NCI-H2227 (cell line): Measurements from ENCODE around the gene SORCS2.
"Not testable (repeated sequence)": the region's sequence is repeated elsewhere in the genome, so short reads cannot be mapped to it uniquely, and the experiment has no call there.

Experiments
- DNase-seq: peaks from one replicate; lab custom pipeline; 2025; ENCODE audit not compliant: unreplicated experiment; lab: John Stamatoyannopoulos, UW

SORCS2 gene

DNA sequence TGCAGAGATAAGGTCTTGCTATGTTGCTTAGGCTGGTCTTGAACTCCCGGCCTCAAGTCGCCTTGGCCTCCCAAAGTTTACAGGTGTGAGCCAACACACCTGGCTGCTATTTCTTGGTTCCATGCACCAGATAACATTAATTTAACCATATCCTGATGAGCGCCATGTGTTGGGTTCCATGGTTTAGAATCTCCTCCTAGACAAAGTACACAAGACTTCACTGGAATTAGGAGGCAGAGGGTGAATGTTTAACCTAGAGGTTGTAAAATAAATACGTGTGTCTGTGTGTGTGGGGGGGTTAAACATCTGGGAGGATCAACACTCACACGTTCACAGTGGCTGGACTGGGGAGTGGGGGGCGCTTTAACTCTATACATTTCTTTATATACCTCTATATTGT is 32.4 kb upstream of the SORCS2 start:
- DNase-seq = no peak

DNA sequence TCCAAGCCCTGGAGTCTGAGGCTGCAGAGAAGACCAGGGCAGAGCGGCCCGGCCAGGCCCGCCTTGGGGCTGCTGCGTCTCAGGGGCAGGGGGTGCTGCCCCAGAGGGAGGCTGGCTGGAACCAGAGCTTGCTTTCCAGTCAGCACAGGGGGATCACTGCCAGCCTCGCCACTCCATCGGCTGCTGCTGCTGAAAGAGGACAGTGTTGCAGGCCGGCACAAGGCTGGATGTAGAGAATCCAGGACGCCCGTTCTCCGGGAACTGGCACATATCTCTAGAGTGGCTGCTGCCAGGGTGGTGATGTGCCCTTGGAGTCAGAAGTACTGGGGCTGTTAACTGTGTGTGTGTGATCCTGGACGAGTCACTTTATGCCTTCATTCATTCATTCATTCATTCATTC is 31.9 kb upstream of the SORCS2 start:
- DNase-seq = no peak

DNA sequence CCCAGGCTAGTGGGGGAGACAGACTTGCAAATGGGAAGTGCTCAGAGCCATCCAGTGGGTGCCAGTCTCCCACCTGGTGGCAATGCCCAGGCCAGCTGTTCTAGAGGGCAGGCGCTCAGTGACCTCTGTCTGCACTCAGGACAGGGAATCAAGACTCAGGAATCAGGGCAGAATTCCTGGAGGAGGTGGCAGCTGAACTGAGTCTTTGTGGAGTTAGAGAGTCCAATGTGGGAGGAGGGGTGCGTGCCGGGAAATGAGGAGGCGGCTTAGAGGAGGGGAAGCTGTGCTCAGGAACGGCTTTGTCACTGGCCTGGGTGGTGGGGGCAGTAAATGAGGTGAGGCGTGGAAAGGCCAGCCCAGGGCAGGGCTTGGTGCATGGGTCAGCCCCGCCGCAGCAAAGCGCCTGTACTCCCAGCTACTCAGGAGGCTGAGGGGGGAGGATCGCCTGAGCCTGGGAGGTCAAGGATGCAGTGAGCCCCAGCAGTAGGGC is 31.3 kb upstream of the SORCS2 start:
- no peak for DNase-seq

DNA sequence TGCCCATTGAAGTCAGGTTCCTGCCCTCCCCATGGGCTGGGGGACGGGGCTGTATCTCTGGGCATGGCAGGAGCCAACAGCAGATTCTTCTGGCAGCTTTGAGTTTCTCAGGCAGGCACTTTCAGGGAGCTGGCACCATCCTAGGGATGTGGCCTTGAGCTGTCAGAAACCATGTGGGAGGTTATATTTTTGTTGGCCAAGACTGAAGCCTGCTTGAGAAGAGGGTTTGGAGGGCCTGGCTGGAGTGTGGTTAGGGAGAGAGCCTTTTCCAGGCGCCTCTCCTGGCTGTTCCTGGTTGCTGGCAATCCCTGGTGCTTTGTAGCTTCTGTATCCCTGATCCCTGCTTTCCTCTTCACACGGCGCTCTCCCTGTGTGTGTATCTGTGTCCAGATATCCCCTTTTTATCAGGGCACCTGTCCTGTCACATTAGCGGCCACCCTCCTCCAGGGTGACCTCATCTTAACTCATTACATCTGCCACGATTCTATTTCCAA is 30.6 kb upstream of the SORCS2 start:
- DNase-seq = no peak

DNA sequence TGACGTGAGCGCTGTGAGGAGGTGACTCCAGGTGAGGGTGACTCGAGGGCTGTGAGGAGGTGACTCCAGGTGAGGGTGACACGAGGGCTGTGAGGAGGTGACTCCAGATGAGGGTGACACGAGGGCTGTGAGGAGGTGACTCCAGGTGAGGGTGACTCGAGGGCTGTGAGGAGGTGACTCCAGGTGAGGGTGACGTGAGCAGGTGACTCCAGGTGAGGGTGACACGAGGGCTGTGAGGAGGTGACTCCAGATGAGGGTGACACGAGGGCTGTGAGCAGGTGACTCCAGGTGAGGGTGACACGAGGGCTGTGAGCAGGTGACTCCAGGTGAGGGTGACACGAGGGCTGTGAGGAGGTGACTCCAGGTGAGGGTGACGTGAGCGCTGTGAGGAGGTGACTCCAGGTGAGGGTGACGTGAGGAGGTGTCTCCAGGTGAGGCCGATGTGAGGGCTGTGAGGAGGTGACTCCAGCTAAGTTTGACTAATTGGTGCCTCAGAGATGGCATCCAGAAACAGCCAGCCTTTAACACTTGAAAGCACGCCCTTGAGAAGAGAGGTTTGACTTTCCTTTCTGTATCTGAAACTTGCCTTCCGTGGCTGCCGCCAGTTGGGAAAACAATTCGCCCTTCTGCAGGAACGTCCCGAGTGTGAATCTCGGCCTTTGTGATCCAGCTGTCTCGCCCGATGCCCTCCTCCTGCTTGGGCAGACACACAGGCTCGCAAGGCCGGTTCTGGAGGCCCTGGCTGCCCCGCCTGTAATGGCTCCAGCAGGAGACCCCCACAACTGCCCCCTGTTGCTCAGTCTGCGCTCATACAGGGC is 27.1 kb upstream of the SORCS2 start:
- not testable (repeated sequence) for DNase-seq

DNA sequence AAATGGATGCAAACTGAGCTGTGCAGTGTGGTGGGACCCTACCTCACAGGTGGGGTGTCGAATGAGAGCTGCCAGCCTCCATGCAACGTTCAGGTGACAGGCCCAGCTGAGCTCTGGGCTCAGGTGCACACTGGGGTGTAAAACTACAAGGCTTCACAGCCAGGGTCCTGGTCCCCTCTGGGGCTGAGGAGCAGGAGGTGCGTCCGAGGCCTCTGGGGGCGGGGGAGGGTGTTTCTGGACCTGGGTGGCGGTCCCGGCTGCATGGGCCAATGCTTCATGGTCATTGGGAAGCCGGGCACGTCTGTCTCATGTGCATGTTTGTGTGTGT is 26.5 kb upstream of the SORCS2 start:
- no peak for DNase-seq

DNA sequence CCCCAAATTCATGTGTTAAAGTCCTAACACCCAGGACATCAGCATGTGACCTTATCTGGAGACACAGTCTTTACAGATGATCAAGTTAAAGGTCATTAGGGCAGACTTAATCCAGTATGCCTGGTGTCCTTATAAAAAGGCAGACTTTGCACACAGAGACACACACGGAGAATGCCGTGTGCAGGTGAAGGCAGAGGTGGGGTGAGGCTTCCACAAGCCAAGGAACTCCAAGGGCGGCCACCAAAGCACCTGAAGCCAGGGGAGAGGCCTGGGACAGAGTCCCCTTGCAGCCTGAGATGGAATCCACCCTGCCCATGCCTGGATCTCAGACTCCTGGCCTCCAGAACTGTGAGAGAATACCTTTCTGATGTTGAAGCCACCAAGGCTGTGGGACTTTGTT is 26.1 kb upstream of the SORCS2 start:
- DNase-seq = no peak

DNA sequence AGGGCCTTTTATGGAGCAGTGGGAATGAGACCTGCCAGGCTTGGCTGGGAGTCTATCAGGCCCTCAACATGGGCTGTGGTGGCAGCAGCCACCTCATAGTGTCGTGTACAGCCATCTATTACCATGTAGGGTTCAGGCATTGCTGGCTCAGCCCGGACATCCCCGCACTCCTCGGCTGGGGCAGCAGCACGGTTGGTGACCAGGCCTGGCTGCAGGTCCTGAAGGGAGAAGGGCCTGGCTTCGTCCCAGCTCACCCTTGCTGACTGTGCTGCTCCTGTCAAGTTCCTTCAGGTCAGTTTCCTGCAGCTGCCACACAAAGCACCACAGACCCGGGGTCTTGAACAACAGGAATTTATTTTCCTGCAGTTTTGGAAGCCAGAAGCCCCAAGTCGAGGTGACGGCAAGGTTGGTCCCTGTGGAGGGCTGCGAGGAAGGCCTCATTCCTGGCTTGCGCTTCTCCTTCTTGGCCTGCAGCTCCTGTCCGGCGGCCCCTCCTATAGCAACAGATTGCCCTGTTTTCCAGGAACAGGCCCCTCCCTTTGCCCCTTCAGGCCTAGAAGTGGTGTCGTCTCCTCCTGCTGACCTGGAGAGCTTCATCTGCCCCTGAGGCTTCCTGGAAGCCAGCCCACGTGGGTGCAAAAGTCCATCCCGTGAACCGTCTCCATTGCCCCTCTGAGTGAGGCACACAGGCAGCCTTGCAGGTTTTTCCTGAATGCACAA is 25.2 kb upstream of the SORCS2 start:
- DNase-seq = no peak

DNA sequence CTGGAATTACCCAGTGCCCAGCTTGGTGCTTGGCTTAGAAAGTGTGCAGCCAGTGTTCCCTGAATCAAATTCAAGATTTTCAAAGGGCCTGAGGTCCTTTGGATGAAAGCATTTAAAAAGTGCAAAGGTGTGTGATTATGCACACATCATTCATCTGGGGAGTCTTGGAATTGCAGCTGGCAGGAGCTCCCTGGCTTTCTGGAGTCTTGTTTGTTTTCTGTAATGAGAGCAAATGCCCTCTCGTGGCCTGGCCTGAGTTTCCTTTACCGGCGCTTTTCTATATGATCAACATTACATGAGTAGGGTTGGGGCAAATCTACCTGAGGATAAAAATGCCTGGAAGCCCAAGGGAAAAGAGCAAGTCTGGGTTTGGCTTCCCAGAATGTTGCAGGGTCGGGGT is 24.6 kb upstream of the SORCS2 start:
- DNase-seq = no peak

DNA sequence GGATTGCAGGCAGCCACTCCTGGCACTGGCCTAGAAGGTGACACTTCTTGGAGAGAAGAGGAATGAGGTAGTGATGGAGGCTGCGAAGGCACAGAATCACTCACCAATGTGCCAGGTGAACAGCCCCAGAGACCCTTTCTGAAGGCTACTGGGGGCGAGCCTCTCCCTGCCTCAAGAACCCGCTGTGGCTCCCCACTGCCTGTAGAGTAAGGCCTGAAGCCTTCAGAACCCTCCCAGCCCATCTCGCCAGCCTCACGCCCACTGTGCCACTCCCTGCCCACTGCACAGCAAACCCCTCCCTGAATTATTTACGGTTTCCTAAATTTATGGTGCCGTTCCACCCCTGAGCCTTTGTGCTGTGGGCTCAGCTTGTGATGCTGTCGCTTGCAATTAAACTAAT is 24.2 kb upstream of the SORCS2 start:
- no peak for DNase-seq

DNA sequence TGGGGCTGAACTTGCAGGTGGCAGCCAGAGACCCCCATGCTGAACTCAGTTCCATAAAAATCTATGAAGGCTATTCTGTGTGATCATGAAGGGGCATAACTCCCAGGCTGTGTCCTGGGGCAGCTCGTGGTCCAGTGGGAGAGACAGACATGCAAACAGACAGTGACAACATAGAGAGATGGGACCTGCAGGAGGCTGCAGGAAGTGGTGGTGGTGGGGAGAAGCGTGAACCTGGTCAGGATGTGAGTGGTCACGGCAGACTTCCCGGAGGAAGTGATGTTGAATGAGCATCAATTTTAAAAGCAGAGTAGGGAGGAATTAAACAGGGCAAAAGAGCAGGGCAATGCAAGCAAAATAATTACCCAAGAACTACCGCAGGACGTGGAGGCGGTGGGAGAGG is 23.2 kb upstream of the SORCS2 start:
- DNase-seq = no peak

DNA sequence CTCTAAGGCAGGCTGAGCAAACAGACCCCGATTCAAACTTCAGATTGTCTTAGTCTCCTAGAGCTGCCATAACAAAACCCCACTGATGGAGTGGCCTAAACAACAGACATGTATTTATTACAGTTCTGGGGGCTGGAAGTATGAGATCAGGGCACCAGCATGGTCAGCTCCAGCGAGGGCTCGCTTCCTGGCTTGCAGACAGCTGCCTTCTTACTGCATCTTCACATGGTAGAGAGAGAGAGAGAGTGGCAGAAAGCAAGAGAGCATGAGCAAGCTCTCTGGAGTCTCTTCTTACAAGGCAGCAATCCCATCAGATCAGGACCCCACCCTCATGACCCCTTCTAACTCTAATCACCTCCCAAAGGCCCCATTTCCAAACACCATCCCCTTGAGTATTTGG is 22.3 kb upstream of the SORCS2 start:
- no peak for DNase-seq

DNA sequence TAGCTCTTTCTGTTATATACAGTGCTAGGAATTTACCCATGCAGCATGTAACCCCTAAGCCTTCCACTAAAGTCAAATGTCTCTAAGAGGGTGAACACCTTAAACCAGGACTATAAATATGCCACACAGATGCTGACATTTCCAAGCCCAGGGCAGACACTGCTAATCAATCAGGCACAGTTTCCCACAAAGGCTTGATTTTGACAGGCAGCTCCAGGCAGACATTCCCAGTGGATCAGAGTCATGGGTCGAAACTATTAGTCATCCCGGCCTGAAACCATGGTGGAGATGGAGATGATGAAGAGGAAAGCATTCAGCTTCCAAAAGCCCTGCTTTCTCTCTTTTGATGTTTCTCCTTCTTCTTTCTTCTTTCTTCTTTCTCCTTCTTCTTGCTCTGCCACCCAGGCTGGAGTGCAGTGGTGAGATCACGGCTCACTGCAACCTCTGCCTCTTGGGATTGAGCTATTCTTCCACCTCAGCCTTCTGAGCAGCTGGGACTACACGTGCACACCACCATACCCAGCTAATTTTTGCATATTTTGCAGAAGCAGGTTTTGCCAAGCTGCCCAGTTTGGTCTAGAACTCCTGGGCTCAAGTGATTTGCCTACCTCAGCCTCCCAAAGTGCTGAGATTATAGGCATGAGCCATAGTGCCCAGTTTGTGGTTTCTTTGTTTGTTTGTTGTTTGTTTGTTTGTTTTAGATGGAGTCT is 21.0 kb upstream of the SORCS2 start:
- DNase-seq = no peak

DNA sequence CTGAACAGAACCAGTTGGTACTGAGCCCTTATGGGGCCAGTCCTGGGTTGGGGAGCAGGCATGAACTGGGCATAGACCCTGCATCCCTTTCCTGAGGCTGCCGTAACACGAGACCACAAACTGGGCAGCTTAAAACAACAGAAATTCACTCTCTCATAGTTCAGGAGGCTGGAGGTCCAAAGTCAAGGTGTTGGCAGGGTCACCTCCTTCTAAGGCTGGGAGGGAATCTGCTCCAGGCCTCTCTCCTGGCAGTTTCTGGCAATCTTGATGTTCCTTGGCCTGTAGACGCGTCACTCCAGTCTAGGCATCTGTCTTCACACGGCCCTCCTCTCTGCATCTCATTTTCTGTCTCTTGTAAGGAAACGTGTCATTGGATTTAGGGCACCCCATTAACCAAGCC is 19.8 kb upstream of the SORCS2 start:
- DNase-seq = no peak

DNA sequence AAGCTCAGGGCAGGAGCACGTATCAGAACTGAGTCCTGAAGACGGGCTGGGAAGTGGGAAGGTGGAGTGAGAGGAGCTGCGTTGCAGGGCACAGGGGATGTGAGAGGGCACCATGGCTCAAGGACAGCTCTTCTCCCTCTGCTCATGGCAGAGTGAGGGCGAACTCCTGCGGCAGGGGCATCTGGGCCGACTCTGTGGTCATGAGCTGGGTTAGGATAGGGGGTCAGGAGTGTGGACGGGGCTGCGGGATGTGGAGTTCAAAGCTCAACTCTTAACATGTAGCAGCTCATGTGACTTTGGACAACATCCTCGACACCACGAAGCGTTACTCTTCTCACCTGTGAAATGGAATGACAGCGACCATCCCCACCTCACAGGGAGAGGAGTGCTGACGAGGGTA is 19.4 kb upstream of the SORCS2 start:
- no peak for DNase-seq

DNA sequence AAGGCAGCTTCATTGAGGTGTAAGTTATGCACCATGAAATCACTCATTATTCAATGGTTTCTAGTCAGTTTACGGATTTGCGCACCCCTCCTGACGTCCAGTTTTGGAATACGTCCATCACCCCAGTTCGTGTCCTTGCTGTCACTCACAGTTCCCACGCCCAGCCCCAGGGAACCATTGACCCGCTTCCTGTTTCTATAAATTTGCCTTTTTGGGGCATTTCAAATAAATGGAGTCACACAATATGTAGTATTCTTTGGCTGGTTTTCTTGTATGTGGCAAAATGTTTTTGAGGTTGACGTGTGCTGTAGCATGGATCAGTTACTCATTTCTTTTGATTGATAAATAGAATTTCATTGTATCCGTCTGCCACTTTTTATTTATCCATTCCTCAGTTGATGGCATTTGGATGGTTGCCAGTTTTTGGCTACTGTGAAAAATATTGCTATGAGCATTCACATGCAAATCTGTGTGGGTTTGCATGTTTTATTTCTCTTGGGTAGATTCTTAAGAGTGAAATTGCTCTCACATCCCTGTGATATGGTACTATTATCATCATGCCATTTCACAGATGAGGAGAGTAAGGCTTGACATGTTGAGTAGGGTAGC is 18.4 kb upstream of the SORCS2 start:
- DNase-seq = no peak

DNA sequence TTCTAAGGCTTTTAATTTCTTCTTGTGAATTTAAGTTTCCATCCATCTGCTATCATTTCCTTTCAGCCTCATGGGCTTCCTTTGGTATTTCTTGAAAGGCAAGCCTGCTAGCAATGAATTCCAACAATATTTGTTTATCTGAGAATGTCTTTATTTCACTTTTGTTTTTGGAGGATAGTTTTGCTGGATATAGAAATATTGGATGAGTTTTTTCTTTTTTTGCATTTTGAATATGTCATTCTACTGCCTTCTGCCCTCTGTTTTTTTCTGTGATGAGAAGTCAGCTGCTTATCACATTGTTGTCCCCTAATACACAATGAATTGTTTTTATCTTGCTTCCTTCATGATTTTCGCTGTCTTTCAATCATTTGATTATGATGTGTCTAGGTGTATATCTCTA is 13.2 kb upstream of the SORCS2 start:
- no peak for DNase-seq

DNA sequence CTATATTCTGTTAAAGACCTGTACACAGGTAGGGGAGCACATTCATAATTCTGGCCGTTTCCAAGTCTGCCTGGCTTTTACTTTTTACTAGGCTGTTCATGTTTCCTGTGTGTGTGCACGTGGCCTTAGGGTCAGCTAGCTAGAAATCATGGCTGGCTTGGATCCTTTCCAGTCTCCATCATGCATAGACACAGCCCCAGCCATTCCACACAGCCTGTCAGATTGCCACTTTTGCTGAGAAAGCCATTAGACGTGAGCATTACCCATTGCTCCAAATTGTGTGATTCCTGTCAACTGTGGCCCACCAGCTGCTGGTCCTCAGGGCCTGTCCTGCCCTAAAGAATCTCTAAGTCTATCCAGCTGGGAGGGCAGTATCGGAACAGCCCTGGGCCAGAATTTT is 11.4 kb upstream of the SORCS2 start:
- no peak for DNase-seq

DNA sequence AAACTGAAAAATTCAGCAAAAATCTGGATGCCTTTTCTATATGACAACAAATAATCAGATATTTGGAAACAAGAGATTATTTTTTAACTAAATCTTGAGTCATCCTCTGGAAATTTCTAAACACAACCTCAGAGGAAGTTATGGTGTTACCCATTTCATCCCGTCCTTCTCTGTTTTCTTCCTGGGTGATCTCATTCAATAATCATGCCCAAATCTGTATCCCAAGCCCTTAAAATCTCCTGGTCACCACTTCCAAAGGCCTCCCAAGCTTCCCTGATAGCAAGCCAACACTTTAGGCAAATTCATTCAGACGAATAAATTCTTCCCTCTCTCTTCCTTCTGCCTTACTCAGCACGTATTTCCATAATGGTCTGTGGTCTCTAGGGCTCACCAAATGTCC is 9.7 kb upstream of the SORCS2 start:
- no peak for DNase-seq

DNA sequence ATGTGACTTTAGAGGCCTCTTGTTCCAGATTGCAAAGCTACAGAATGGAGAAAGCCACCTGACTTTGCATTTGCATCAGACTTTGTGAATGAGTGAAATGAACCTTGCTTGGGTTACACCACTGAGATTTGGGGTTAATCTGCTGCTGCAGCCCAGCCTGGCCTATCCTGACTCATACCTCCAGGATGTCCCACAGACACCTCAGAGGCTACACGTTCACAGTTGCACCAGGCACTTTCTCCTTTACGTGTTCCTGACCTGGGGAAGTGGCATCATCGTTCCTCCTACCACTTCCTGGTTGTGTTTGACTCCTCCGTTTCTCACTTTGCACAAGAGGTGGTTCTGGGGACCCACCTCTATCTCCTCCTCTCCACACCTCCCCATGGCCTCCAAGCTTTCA is 9.2 kb upstream of the SORCS2 start:
- no peak for DNase-seq

DNA sequence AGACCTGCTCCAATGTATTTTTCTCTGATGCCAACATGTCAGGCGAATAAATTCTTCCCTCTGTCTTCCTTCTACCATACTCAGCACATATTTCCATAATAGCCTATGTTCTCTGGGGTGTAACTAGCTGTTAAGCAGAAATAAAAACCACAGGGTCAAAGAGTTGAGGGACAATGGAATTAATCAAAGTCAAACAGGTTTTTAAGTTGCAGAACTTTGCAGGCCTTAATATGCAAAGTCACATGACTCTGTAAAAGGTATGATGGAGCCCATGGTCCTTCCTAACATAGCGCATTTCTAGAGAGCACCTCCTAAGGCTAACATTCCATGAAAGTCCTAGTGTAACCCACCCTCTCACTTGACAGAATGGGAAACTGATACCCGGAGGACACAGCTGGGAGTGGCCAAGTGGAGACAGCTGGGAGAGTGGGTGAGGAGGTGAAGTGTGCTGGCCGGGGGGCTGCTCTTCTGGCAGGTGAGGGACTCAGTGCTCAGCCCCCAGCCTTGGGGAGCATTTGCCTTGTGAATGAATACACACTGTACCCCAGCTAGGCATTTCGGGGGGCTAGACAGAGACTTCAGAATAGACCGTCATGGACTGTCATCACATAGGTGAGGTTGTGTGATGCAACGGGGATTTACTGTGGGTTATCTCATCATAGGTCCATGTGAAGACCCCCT is 8.4 kb upstream of the SORCS2 start:
- DNase-seq = no peak
